Duodenal mucosa (tissue), 2 donors: Measurements from ENCODE around the gene RLIM.

Experiments
- H3K27ac ChIP-seq: one replicate; pipeline ENCODE4 v1.7.0; 2013; ENCODE audit warnings: low read depth, low read length
- H3K27me3 ChIP-seq, 2 donors: one replicate each; pipeline ENCODE4 v1.7.0; 2013; ENCODE audit warnings: low read length in 2 of 2, control low read depth in 1 of 2; ENCODE audit not compliant: insufficient read depth in 2 of 2, control insufficient read depth in 1 of 2
- H3K36me3 ChIP-seq, 2 donors: one replicate each; pipeline ENCODE4 v1.7.0; 2013; ENCODE audit warnings: low read length in 2 of 2, control low read depth in 1 of 2; ENCODE audit not compliant: insufficient read depth in 2 of 2, control insufficient read depth in 1 of 2
- H3K4me1 ChIP-seq, 2 donors: one replicate each; pipeline ENCODE4 v1.7.0; 2013; ENCODE audit warnings: low read length in 2 of 2, control low read depth in 1 of 2; ENCODE audit not compliant: insufficient read depth in 2 of 2, control insufficient read depth in 1 of 2
- H3K4me3 ChIP-seq, 2 donors: one replicate each; pipeline ENCODE4 v1.7.0; 2013; ENCODE audit warnings: low read length in 2 of 2, low read depth in 1 of 2
- H3K9ac ChIP-seq, 2 donors: one replicate each; pipeline ENCODE4 v1.7.0; 2013; ENCODE audit warnings: low read length in 2 of 2, low read depth in 1 of 2
- H3K9me3 ChIP-seq, 2 donors: one replicate each; pipeline ENCODE4 v1.7.0; 2013; ENCODE audit warnings: low read length in 2 of 2, control low read depth in 1 of 2; ENCODE audit not compliant: control insufficient read depth in 1 of 2

Gene RLIM

DNA sequence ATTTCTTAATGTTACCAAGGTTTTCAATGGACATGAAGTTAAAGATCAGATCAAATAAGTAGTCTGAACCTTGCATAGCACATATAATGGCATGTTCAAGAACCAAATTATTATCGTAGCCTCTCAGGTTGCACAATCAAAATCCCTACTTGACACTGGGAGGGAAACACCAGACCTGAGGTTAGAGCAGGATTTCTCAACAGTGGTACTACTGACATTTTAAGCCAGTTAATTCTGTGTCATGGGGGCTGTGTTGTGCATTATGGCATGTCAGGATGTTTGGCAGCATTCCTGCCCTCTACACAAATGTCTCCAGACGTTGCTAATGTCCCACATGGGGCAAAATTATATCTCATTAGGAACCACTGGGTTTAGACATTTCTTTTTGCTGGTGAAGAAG, 20.8 kb downstream of the RLIM start:
- no peak overlapping the region for H3K4me3 ChIP-seq
- no peaks in the 10 kb centered on the region for H3K9me3 ChIP-seq
- no peaks in the 10 kb centered on the region for H3K4me1 ChIP-seq
- H3K36me3 ChIP-seq, result peaks cover 6 to 46% of the 10 kb centered on the region in 2 donors
- no peaks in the 10 kb centered on the region for H3K27me3 ChIP-seq
- H3K9ac ChIP-seq, result no peak overlapping the region
- H3K27ac ChIP-seq, result no peak overlapping the region

DNA sequence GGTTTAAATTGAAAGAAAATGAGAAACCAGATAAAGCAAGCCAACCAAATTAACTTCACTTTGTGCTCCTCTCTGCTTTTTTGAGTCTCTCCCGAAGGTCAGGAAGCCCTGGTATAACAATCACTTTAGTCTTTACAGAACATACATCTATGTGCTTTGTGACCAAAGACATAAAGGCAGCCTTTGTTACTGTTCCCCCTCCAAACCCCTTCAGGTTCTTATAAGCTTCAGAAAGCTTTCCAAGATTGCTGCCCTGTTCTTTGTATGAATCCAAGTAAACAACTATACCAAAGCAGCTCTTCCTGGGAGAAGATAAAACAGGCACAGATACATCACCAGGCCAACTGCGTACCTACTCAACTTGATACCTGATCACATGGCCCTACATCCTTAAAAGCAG, 28.7 kb downstream of the RLIM start:
- H3K27me3 ChIP-seq, result no peaks in the 10 kb centered on the region
- H3K36me3 ChIP-seq, result peaks cover 4 to 17% of the 10 kb centered on the region in 2 donors
- no peak overlapping the region for H3K9ac ChIP-seq
- no peaks in the 10 kb centered on the region for H3K4me1 ChIP-seq
- no peak overlapping the region for H3K27ac ChIP-seq
- H3K9me3 ChIP-seq, result no peaks in the 10 kb centered on the region
- H3K4me3 ChIP-seq, result no peak overlapping the region

DNA sequence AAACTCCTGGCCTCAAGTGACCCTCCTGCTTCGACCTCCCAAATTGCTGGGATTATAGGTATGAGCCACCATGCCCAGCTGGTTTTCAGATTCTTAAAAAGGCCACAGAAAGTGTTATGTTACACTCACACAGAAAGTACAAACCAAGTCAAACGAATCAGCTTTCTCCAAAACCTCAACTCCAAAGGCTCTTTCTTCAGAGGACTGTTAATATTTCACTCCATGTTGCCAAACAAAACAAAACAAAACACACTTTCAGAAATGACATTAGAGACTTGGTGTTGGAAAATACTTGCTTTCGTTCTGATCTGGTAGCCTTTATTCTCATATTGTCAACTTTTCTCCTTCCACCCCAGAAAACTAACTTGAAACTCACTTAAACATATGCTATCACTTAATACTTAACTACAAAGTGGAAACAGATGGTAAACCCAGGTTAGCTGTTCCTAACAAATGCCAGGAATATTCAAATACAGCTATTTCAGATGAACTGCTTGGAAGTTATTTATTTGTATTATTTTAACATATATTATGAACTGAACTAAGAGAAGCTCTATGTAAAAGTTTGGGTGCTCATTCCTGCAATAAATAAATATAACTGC, 34.7 kb downstream of the RLIM start:
- Histone ChIP-seq H3K4me3 (no peak overlapping the region), H3K9me3 (no peaks in the 10 kb centered on the region), H3K27ac (no peak overlapping the region), H3K36me3 (no peaks in the 10 kb centered on the region), H3K9ac (no peak overlapping the region), H3K4me1 (no peaks in the 10 kb centered on the region), H3K27me3 (no peaks in the 10 kb centered on the region)

DNA sequence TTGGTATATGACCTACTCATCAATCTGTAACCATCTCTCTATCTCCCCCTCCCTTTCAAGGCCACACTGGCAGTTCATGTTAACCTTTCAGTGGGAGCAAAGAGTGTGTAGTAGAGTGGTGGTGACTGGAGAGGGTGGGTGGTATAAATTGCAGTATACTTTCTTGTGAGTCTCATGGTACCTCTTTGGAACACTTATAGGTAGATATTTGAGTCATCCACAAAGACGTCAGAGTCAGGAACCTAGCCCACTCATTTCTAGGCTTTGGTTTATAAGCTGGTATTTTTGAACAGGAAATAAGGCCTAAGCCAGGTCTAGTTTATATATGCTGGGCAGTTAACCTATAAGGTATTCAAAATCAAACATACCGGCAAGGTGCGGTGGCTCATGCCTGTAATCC, 36.3 kb downstream of the RLIM start:
- H3K4me3 ChIP-seq, result no peak overlapping the region
- H3K27ac ChIP-seq, result no peak overlapping the region
- H3K4me1 ChIP-seq, result no peaks in the 10 kb centered on the region
- no peaks in the 10 kb centered on the region for H3K27me3 ChIP-seq
- H3K36me3 ChIP-seq, result no peaks in the 10 kb centered on the region
- no peak overlapping the region for H3K9ac ChIP-seq
- H3K9me3 ChIP-seq, result no peaks in the 10 kb centered on the region

DNA sequence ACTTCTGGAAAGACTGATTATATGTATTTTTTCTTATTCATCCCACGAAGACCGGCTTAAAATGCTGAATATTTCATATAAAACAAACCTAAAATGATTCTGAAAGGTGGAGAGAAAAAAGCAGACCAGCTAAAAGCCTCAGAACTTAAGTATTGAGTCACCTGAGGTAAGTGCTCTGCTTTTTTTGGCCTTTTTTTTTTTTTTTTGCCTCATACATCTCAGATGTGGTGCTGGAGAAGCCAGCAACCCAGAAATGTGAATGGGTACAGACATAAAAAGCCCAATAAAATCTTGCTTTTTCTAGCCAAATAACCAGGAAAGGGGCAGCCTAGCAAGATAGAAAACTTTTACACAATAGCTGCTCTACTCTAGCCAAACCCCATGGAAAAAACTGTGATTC, 57.0 kb downstream of the RLIM start:
- Histone ChIP-seq H3K27ac (no peak overlapping the region), H3K4me3 (no peak overlapping the region), H3K27me3 (no peaks in the 10 kb centered on the region), H3K9ac (no peak overlapping the region), H3K9me3 (no peaks in the 10 kb centered on the region), H3K4me1 (no peaks in the 10 kb centered on the region), H3K36me3 (no peaks in the 10 kb centered on the region)

DNA sequence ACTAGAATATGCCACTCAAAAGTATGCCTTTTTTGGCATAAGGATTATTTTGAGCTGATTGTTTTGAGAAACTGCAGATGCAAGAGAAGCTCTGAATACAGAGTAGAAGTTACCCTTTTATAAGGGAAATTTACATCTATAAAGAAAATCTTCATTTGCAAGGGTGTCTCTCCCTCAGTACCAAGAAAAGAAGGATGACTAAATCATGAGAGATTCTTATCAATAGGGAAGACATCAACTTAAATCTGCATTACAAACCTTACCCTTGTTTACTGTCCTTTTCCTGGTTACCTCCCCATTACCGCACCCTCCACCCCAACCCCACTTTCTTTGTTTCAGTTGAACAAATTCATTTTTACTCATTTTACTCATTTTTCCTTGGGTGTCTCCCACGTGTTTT, 62.5 kb downstream of the RLIM start:
- Histone ChIP-seq H3K4me1 (no peaks in the 10 kb centered on the region), H3K4me3 (no peak overlapping the region), H3K36me3 (no peaks in the 10 kb centered on the region), H3K9ac (no peak overlapping the region), H3K9me3 (no peaks in the 10 kb centered on the region), H3K27me3 (no peaks in the 10 kb centered on the region), H3K27ac (no peak overlapping the region)

DNA sequence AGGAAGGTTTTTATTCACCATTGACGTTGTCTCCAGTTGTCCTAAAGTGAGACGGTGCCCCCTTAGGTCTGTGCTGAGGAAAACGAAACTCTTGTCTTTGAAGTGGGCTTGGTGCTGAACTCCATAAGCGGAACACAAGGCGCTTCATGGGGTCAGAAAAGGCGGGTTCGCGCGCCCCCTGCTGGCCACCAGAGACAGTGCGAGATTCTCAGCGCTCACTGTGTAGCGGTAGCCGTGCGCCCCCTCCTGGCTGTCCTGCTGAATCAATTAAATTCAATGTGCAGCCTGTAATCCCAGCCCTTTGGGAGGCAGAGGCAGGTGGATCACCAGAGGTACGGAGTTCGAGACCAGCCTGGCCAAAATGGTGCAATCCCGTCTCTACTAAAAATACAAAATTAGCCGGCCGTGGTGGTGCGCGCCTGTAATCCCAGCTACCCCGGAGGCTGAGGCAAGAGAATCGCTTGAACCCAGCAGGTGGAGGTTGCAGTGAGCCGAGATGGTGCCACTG, 64.1 kb downstream of the RLIM start:
- no peaks in the 10 kb centered on the region for H3K27me3 ChIP-seq
- H3K9me3 ChIP-seq, result no peaks in the 10 kb centered on the region
- H3K27ac ChIP-seq, result no peak overlapping the region
- H3K4me3 ChIP-seq, result peak overlapping the region in 1 of 2 donors; percentile 51
- no peaks in the 10 kb centered on the region for H3K4me1 ChIP-seq
- no peaks in the 10 kb centered on the region for H3K36me3 ChIP-seq
- no peak overlapping the region for H3K9ac ChIP-seq

DNA sequence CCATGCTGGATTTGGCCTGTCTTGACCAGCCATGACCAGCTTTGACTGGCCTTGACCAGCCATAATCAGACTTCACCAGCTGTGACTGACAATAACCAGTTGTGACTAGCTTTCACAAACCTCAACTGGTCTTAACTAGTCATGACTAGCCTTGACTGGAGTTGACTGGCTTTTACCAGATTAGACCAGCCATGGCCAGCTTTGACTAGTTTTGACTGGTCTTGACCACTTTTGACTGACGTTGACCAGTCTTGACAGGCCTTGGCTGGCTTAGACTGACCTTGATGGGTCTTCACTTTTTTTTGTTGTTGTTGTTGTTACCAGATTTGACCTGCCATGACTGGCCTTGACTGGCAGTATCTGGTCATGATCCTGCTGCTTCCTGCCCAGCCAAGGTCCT, 67.4 kb downstream of the RLIM start:
- no peak overlapping the region for H3K9ac ChIP-seq
- H3K27ac ChIP-seq, result no peak overlapping the region
- H3K36me3 ChIP-seq, result no peaks in the 10 kb centered on the region

DNA sequence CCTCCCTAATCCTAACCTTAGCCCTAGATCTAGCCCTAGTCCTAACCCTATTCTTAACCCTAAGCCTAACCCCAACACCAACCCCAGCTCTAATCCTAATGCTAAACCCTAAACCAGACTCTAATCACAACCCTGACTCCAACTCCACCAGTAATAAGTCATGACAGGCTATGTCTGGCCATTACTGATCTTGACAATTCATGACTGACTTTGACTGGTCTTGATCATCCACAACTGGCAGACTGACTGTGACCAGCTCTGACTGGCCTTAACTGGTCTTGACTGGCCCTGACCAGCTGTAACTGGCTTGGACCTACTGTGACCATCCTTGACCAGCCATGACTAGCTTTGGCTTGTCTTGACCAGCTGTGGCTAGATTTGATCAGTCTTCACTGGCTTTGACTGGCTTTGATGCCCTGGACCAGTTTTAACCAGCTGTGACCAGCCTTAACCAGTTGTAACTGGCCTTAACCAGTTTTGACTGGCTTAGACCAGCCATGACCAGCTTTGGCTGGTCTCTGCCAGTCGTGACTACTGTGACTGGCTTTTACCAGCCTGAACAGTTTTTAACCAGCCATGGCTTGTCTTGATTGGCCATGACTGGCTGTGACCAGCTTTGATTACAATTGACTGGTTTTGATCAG, 68.4 kb downstream of the RLIM start:
- Histone ChIP-seq H3K9ac (no peak overlapping the region), H3K36me3 (no peaks in the 10 kb centered on the region), H3K27me3 (no peaks in the 10 kb centered on the region)

More for the DNA sequence above, 67.4 kb downstream of the RLIM start:
- H3K4me1 ChIP-seq, result no peaks in the 10 kb centered on the region
- H3K27me3 ChIP-seq, result no peaks in the 10 kb centered on the region
- no peak overlapping the region for H3K4me3 ChIP-seq
- H3K9me3 ChIP-seq, result no peaks in the 10 kb centered on the region

DNA sequence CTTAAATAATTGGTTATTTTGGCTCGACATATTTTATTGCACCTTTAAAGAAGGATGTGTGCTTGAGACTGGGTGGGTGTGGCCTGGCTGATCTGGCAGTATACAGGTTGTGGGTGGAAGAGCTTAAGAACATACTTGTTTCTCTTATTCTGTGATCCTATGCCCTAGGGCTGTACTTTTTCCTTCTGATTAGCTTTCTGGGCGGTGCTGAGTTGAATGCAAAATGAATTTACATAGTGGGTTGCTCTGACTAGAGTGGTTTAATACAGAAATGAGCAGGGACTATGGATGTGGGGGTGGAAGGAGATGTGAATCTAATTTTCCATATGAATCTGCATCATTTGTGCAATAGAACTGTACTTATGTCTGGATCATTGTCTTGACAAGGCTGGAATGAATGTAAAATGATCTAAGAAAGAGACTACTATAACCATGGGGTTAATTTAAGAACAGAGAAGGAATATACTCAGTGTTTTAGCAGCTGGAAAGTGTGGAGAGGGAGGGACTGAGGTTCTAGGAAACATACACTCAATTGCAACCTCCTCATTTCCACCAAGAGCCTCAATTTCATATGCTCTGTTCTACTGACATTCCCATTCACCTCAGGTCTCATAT, 73.7 kb downstream of the RLIM start:
- Histone ChIP-seq H3K27me3 (no peaks in the 10 kb centered on the region), H3K9me3 (no peaks in the 10 kb centered on the region), H3K4me3 (no peak overlapping the region), H3K9ac (no peak overlapping the region), H3K4me1 (no peaks in the 10 kb centered on the region), H3K27ac (no peak overlapping the region), H3K36me3 (no peaks in the 10 kb centered on the region)

More for the DNA sequence above, 68.4 kb downstream of the RLIM start:
- Histone ChIP-seq H3K4me1 (no peaks in the 10 kb centered on the region), H3K9me3 (no peaks in the 10 kb centered on the region), H3K4me3 (no peak overlapping the region), H3K27ac (no peak overlapping the region)
